ENCODE results near the gene ITGB4. TPM values are rescaled to one million over a fixed set of nuclear protein-coding genes. Genes with fewer than 3 reads are reported as not detected.
A peak's percentile ranks its signal among the peaks of the same experiment; 100 is the strongest.

The ITGB4 gene
- total and polyA plus RNA-seq, 2 of the 13 experiments (the other 11 are each of a cell fraction or from before 2014, with no cell fraction given): 6.9 to 14.5 TPM

- no peak for TF ChIP-seq USF2 (IDR thresholded peaks at IDR 0.05; ENCODE audit: low read depth, low read length)
- TF ChIP-seq USF2 (CRISPR knock-in tag; IDR thresholded peaks at IDR 0.05; ENCODE audit: borderline replicate concordance): no peak
- TF ChIP-seq SAFB2 (CRISPR knock-in tag; IDR thresholded peaks at IDR 0.05; ENCODE audit: borderline replicate concordance, low read depth): no peak
- no peak for TF ChIP-seq ZMAT5 (CRISPR knock-in tag; IDR thresholded peaks at IDR 0.05; ENCODE audit: borderline replicate concordance, low read depth)
- peak; percentile 46; the same call in 1 of the 2 replicates for TF ChIP-seq HMGXB3 (CRISPR knock-in tag; IDR thresholded peaks at IDR 0.05; ENCODE audit: borderline replicate concordance)
- TF ChIP-seq ZNF780A (CRISPR knock-in tag; IDR thresholded peaks at IDR 0.05): no peak
- no peak for TF ChIP-seq ZNF563 (CRISPR knock-in tag; IDR thresholded peaks at IDR 0.05)
- TF ChIP-seq ZNF205 (CRISPR knock-in tag; IDR thresholded peaks at IDR 0.05): no peak
- no peak for TF ChIP-seq FOXK1 (CRISPR knock-in tag; IDR thresholded peaks at IDR 0.05; ENCODE audit: borderline replicate concordance, low read depth)
- no peak for TF ChIP-seq SRSF9 (IDR thresholded peaks at IDR 0.05; ENCODE audit: borderline replicate concordance, insufficient read depth, low read depth, low read length, poor library complexity, severe bottlenecking)
- no peak for TF ChIP-seq ZNF557 (CRISPR knock-in tag; IDR thresholded peaks at IDR 0.05)
- TF ChIP-seq FOSL1 (CRISPR knock-in tag; IDR thresholded peaks at IDR 0.05; ENCODE audit: borderline replicate concordance): no peak
- TF ChIP-seq RFX3 (CRISPR knock-in tag; IDR thresholded peaks at IDR 0.05): no peak
- no peak for TF ChIP-seq TBL1XR1 (IDR thresholded peaks at IDR 0.05; ENCODE audit: borderline replicate concordance, low read length, partially characterized antibody)
- no peak; the same call in 1 of the 2 replicates for TF ChIP-seq DR1 (CRISPR knock-in tag; IDR thresholded peaks at IDR 0.05)
- TF ChIP-seq HDAC2 (CRISPR knock-in tag; IDR thresholded peaks at IDR 0.05): peak; percentile 54; the same call in 1 of the 2 replicates
- TF ChIP-seq ZNF354B (CRISPR knock-in tag; IDR thresholded peaks at IDR 0.05): no peak
- TF ChIP-seq ELF4 (CRISPR knock-in tag; IDR thresholded peaks at IDR 0.05; ENCODE audit: borderline replicate concordance): no peak
- no peak for TF ChIP-seq ZNF446 (CRISPR knock-in tag; IDR thresholded peaks at IDR 0.05)
- TF ChIP-seq ZNF589 (CRISPR knock-in tag; conservative IDR thresholded peaks at IDR 0.05): no peak
- no peak for TF ChIP-seq ZNF672 (CRISPR knock-in tag; IDR thresholded peaks at IDR 0.05)
- no peak for TF ChIP-seq CHD4 (IDR thresholded peaks at IDR 0.05; ENCODE audit: borderline replicate concordance, low read length)
- no peak for TF ChIP-seq BRD4 (CRISPR knock-in tag; IDR thresholded peaks at IDR 0.05)
Measured at GRCh38 chr17:75697651-75698291, 23.5 kb upstream of the ITGB4 start (continued).
